GM21786 (cell line): ENCODE results near the gene ABCC5.
"Not testable (repeated sequence)": the region's sequence is repeated elsewhere in the genome, so short reads cannot be mapped to it uniquely, and the experiment has no call there.

ENCODE experiments used
- ATAC-seq: cut with Tn5 transposase; IDR thresholded peaks from one replicate; pipeline ENCODE4 v1.9.1; 2021; ENCODE audit not compliant: unreplicated experiment

ABCC5 gene

DNA sequence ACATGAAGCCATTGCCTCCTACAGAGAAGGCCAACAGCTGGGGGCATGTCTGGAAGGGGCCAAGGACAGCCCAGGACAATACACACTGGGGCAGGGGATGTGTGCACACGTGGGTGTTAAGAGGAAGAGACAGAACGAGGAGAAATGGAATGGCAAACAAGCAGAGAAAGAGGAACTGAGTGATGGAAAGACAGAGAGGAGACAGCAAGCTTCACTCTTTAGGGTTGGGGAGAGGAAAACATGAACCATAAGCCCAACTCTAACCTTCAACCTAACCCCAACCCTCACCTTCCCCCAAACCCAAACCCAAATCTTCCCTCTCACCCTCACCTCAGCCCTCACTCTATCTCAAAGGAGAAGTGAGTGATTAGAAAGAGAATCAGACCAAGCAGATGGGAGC lies 121.1 kb downstream of the ABCC5 start:
- no peak for ATAC-seq

DNA sequence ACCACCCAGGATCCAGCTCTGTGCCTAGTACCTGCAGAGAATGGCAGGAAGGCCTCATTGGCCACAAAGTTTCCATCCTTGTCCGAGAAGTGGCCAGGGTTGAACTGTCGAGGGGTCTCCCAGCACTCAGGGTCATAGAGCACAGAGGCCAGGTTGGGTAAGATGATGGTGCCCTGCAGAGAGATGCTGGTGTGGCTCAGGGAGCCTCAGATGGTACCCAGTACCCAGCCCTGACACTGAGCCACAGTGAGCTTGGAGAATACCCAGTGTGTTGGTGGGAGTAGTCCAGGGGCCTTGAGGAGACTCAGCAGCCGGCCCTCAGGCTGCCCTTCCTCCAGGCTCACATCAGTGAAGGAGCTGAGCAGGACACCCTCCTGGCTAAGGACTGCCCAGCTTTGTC lies 121.5 kb downstream of the ABCC5 start:
- ATAC-seq = no peak

DNA sequence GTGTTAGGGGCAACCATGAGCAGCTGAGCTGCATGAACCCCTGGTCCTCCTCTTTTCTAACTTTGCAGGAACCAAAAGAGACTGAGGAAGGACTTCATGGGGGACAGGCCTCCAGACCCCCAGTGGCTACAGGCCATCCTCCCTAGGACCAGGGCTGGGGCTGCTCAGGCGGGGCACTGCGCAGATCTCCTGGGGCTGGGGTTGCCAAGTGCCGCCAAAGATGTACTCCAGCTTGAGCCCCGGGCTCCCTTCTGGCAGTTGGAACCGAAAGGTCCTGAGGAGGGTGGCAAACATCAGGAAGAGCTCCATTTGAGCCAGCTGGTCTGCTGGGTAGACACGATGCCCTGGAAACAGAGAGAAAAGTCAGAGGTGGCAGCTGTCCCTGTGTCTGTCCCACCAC lies 121.9 kb downstream of the ABCC5 start:
- no peak for ATAC-seq

DNA sequence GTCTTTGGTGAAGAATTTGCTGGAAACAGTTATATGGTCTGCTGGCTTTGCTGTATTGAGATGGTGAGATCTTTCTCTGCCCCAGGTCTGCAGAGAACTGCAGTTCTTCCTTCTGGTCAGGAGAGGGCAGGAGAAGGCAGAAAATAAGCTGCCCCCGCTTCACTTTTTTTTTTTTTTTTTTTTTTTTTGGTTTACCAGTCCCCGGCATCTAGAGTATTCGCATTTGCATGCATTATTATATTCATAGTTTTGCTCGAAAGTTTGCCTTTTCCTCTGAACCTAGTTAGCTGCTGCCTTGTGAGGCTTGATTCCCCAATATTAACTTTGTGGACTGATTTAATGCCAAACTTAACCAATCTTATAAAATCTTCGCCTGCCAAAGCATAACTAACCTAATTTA lies 122.4 kb downstream of the ABCC5 start:
- ATAC-seq = no peak

DNA sequence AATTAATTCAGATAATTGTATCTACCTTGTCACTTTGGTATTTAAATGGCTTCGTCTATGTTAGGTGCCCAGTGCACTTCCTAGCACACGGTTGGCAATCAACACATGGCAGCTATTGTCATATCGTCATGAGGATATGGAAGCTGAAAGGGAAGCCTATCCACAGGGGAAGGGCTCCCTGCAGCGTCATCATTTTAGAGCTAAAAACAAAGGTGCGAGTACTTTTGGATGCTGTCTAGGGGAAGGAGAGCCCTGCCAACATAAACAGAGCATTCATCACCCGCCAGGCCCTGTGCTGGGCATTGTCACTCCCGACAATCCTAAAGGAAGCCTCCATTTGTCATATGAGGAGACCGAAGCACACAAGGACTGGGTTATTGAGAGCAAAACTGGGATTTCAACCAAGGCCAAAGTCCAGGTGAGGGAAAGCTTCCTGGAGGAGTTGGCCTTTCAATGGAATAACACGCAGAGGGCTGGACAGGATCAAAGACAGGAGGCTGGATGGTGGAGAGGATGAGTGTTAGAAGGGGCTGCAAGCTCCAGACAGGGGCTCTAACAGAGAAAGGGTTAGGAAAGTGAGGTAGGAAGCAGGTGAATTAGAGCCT lies 125.0 kb downstream of the ABCC5 start:
- ATAC-seq = no peak

DNA sequence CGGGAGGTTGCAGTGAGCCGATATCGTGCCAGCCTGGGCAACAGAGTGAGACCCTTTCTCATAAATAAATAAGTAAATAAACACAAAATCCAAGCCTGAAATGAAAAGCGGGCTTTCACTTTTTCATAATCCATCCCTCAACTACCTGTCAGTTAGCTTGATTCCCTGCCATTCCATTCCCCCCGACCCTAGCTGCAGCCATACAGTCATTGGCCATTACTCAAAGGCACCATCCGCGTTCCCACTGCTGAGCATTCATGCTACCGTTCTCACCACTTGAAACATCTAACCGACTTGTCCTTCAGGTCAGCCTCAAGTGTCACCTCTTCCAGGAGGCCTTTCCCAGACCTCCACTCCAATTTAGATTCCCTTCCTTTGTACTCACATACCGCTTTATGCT lies 131.9 kb downstream of the ABCC5 start:
- no peak for ATAC-seq

DNA sequence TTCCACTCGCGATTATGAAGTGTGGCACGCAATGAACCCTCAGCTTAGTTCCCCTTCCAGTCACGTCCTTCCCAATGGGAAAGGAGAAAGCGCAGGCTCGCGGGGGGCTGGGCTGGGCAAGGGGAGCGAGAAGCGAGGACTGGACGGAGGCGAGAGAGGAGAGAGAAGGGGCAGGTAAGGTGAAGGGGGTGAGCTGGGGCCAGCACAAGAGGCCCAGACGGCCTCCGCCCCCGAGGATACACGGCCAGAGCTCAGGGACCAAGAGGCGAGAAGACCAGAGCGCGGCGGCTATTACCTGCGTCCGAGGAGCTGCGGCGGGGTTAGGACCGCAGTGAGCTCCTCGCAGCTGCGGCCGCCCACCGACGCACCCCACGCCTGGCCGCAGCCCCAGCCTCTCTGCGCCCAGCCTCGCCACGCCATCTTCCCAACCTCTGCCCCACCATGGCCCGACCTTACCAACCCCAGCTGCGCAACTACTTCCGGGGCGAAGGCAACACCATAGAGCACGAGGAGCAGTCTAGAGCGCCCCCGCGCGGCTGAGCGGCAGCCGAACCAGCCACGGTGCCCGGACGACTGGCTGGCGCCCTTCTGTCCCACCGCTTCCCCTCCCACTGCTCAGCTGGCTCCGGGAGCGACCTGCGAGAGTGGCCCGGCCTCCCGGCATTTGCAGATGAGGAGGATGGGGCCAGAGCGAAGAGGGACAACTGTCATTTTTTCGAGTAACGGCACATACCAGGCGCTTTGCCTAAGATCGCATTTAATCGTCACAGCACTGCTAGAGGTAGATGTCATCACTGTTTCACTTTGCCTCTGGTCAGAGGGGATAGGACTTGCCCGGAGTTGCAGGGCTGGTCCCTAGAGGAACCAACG lies 133.0 kb downstream of the ABCC5 start, which contains the start of gene PARL:
Gene PARL (minus strand): TSS at position 454 of the 870 bp plus-strand sequence. CDS start 34 bp downstream, at position 420.
- peak; percentile 100 for ATAC-seq

DNA sequence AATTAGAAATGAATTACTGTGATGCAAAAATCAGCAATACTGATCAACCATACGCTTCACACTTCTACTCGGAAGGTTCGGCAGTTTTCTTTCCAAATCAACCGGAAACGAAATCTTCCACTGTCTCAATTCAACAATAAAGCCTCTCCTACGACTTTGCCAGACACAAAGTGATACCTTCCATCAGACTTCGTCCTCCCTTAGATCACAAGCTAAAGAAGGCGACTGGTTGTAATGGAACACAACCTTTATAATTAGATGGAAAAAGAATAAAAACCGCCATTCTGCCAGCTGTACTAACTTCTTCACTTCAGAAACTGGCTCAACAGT lies 133.6 kb downstream of the ABCC5 start:
- no peak for ATAC-seq

DNA sequence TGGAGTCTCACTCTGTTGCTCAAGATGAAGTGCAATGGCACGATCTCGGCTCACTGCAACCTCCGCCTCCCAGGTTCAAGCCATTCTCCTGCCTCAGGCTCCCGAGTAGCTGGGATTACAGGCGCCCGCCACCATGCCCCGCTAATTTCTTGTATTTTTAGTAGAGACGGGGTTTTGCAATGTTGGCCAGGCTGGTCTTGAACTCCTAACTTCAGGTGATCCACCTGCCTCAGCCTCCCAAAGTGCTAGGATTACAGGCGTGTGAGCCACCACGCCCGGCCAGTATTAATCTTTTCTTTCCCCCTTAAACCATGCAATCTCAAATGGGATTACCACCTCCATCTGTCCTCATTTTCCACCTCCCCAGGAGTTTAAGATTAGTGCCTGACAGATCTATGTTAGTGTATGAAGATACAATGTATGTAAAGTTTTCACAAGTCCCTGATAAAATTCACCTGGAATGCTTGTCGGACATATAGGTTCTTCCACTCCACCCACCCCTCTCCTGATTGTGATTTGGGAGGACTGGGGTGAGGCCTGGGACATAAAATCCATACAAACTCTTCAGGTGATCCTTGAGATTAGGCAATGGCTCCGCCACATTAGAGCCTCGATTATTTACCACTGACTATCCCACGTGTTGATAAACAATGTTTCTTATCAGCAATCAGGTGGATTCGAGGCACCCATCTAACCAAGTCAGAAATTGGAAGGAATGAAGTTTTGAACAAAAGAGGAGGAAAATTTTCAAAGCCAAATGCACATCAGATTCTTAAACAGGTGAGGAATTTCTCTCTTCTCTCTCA lies 134.2 kb downstream of the ABCC5 start:
- no peak for ATAC-seq

DNA sequence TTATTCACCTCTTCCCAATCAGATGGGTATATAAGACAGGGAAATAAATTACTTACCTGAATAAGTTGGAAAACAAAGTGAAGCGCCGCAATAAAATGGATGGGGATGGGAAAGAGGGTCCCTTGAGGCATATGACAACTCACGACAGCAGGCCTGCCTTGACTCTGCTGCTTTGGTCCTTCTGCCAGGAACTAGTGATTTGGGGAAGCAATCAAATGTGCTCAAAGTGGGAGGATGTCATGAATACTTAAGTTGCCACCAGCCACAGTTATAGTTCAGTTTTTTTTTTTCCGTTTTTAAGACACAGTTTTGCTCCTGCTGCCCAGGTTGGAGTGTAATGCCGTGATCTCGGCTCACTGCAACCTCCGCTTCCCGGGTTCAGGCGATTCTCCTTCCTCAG lies 137.6 kb downstream of the ABCC5 start:
- ATAC-seq = no peak

DNA sequence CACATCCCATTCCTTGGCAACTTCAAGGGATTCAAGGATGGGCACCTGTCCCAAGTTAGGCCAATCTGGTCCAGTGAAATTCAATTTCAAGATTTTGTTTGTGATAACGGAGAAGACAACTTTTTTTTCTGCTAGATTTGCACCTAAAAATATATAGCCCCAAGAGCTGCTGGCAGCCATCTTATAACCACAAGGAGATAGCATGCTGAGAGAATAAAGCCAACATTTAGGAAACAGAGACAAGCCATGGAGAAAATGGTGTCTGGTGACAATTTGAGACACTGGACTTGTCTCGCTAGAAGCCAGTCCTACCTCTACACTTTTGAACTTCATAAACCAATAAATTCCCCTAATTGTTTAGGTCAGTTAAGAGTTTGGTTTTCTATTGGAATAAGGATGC lies 138.4 kb downstream of the ABCC5 start:
- no peak for ATAC-seq

DNA sequence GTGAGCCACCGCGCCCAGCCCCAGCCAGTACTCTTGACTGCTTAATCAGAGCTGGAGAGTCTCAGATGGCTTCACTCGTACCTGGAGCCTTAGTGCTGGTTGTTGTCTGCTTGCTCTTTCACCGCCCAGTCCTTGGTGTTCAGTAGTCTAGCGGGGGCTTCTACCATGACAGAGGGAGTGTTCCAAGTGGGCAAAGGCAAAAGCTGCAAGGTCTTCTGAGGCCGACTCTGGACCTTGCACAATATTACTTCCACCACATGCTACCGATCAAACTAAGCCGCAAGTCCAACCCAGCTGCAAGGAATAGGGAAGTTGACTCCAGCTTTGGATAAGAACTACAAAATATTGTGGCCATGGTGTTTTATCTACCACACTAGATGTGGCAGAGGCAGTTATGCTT lies 139.6 kb downstream of the ABCC5 start:
- no peak for ATAC-seq

DNA sequence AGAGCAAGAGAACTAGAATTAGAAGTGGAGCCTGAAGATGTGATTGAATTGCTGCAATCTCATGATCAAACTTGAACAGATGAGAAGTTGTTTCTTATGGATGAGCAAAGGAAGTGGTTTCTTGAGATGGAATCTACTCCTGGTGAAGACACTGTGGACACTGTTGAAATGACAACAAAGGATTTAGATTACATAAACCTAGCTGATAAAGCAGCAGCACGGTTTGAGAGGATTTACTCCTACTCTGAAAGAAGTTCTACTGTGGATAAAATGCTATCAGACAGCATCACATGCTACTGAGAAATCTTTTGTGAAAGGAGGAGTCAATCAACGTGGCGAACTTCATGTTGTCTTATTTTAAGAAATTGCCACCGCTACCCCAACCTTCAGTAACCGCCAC lies 140.5 kb downstream of the ABCC5 start:
- ATAC-seq = not testable (repeated sequence)

DNA sequence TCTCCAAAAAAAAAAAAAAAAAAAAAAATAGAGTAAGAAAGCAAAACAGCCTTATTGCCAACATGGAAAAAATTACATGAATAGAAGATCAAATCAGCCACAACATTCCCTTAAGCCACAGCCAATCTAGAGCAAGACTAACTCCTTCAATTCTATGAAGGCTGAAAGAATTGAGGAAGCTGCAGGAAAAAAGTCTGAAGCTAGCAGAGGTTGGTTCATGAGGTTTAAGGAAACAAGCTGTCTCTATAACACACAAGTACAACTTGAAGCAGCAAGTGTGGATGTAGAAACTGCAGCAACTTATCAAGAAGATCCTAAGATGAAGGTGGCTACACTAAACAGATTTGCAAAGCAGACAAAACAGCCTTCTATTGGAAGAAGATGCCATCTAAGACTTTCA lies 142.3 kb downstream of the ABCC5 start:
- ATAC-seq = no peak

DNA sequence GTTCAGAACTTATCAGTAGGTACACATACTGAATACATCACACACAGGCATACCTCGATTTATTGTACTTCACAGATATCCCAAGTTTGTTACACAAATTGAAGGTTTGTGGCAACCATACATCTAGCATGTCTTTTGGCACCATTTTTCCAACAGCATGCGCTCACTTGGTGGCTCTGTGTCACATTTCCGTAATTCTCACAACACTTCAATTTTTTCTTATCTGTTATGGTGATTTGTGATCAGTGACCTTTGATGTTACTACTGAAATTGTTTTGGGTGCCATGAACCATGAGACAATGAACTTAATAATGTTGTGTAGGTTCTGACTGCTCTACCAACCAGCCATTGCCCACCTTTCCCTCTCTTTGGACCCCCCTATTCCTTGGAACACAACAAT lies 143.8 kb downstream of the ABCC5 start:
- no peak for ATAC-seq

DNA sequence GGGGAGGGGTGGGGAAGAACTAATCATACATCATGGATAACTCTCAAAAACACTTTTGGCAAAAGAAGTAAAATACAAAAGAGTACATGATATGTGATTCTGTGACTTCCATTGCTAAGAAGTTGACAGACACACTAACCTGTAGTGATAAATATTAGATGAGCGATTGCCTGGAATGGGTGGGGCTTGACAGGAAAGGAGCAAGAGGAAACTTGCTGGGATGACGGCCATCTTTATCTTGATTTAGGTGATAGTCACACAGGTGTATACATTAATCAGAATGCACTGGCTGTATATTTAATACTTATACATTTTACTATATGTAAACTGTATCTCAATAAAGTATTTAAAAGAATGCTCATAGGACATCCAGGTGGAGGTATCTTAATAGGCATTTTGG lies 146.1 kb downstream of the ABCC5 start:
- no peak for ATAC-seq

DNA sequence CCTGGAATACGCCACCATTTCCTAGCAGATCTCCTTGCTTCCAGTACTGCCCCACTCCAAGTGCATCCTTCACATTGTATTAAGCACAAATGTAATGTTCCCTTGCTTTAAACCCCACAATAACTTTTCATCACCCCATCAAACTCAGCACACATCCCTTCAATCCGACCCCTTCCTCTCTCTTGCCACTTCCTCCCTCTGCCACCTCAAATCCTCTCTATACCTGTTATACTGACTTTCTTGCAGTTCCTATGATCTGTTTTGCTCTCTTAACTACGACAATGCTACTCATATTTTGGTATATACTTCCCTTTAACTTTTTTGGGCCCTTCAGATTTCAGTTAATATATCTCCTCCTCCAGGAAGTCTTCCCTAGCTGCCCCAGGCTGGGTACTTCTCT lies 147.1 kb downstream of the ABCC5 start:
- ATAC-seq = no peak
